Stimulated activated CD8-positive, alpha-beta memory T cell treated with anti-CD3 and anti-CD28 coated beads, Interleukin-15, amount 100 ng/mL, for 24 hours (primary cell): ENCODE results near the gene PGA3.
"Not testable (repeated sequence)": the region's sequence is repeated elsewhere in the genome, so short reads cannot be mapped to it uniquely, and the experiment has no call there.

Experiments
- DNase-seq: peaks from one replicate; pipeline ENCODE4 v3.0.0-alpha.2; 2020; ENCODE audit warnings: low read depth

Gene PGA3

GRCh38 chr11:61210629-61211028 lies 7.3 kb downstream of the PGA3 start:
- not testable (repeated sequence) for DNase-seq

- DNase-seq: not testable (repeated sequence)
These were observed 8.1 kb downstream of the PGA3 start for GRCh38 chr11:61211327-61211952.

- DNase-seq: not testable (repeated sequence)
These were observed 8.9 kb downstream of the PGA3 start for GRCh38 chr11:61212202-61212601.

DNA sequence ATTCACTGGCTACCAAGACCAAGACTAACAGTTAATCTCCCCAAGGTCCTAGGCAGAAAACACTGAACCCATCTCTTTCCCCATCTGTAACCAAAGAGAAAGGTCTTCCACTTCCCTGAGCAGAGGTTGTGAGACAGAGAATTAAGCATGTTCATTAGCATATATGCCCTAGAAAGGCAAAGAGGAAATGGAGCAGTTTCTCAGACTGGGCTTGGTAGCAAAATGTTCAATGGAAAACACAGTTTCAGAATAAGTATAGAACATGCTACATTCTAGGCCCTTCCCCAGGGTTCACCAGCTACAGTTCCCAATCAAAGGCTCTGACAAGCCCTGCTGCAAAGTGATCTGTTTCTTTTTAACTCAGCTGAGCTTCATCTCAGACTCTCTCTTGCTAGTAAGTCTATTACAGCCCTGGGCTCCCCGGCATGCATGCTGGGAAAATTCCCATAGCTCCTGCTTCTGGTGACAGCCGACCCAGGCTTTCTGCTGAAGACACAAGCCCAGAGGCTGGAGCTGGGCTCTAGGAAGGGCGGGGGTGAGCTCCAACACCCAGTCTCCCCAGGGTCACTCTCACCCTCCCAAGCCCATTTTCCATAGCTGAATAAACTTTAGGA lies 10.5 kb downstream of the PGA3 start:
- DNase-seq: not testable (repeated sequence)

DNA sequence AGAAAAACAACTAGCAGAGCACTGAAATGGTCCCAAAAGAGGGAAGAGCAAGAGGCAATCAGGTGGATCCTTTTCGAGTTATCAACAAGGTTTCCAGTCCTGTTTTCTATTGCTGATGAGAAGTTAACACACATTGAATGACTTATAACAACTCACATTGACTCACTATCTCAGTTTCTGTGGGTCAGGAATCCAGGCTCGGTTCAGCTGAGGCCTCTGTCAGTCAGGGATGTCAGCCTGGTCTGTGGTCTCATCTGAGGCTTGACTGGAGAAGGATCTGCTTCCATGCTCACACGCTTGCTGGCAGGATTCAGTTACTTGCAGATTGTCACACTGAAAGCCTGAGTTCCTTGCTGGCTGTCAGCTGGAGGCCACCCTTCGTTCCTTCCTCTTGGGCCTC lies 15.0 kb downstream of the PGA3 start:
- not testable (repeated sequence) for DNase-seq

- not testable (repeated sequence) for DNase-seq
These were observed 15.7 kb downstream of the PGA3 start for GRCh38 chr11:61219016-61219415.

DNA sequence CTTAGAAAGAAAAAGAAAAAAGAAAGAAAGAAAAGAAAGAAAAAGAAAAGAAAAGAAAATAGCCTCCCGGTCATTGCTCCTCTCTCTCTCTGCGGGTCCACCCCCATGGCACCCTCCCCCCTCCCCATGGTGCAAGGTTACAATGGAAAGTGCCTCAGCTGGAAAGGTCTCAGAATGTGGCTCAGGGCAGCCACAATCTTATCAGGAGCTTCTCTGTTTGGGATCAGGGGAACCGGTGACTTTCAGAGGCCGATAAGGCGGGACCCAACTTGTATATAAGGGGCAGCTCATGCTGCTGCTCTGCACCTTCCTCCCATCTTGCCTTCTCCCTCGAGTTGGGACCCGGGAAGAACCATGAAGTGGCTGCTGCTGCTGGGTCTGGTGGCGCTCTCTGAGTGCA lies 18.7 kb downstream of the PGA3 start, which contains the start of gene PGA4:
TSS of gene PGA4 (plus strand) at position 301 of the 400 bp plus-strand sequence. CDS start at position 355, 54 bp downstream.
- DNase-seq: not testable (repeated sequence)

- DNase-seq: not testable (repeated sequence)
These were observed 19.4 kb downstream of the PGA3 start for GRCh38 chr11:61222692-61223091.

- DNase-seq: not testable (repeated sequence)
These were observed 23.3 kb downstream of the PGA3 start for GRCh38 chr11:61226457-61227137.

DNA sequence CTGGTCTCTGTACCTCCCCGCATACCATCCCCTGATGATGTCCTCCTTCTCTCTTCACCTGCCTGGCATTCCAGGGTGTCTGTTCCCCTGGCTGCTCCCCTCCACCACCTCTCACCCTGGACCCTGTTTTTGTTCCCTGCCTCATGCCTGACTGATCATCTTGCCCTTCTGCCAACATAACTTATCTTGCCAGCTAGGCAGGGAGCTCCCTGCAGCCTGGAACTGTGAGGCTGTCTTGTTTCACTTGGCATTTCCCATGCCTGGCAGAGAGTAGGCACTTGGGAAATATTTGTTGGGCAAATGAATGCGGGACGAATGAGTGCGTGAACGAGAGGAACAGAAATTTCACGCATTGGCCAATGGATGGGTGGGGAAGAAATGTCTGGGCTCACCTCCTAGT lies 26.1 kb downstream of the PGA3 start:
- not testable (repeated sequence) for DNase-seq

GRCh38 chr11:61231033-61231432 lies 27.7 kb downstream of the PGA3 start:
- not testable (repeated sequence) for DNase-seq

DNA sequence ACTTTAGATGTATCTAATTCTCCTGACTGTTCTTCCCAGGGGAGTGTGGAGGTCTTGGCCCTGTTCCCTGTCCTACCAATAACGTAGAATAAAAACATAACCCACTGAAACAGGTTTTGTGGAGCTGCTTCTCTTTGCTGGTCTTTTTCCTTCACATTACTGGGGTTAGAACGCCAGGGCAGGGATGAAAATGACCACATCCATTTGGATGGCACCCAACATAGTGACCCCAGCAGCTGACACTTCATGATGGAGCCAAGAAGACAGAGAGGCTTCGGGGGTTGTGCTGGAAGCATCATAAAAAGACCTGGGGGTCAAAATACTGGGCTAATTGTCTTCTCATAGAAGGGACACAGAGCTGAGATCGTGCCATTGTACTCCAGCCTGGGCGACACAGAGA lies 28.3 kb downstream of the PGA3 start:
- DNase-seq: not testable (repeated sequence)

GRCh38 chr11:61232548-61233145 lies 29.3 kb downstream of the PGA3 start:
- DNase-seq: not testable (repeated sequence)

DNA sequence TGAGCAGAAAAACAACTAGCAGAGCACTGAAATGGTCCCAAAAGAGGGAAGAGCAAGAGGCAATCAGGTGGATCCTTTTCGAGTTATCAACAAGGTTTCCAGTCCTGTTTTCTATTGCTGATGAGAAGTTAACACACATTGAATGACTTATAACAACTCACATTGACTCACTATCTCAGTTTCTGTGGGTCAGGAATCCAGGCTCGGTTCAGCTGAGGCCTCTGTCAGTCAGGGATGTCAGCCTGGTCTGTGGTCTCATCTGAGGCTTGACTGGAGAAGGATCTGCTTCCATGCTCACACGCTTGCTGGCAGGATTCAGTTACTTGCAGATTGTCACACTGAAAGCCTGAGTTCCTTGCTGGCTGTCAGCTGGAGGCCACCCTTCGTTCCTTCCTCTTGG lies 33.8 kb downstream of the PGA3 start:
- not testable (repeated sequence) for DNase-seq

DNA sequence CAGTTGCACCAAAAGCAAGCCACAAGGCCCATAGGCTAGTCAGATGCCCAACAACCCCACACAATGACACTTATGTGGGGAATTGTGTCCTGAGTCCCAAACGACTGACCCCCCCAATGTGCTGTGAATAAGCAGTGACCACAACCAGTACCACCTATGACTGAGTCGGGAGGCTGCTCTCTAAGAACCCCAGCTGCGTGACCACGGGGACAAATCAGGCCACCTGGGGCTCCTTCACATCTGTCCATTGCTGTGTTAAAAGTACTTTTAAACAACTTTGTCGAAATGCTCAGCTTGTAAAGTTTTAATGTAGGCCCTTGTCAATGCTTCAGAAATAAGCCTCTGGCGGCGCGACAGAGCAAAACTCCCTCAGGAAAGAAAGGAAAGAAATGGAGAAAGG lies 37.0 kb downstream of the PGA3 start:
- DNase-seq: not testable (repeated sequence)

- DNase-seq: not testable (repeated sequence)
These were observed 37.6 kb downstream of the PGA3 start, which contains the start of gene PGA5 for GRCh38 chr11:61240875-61241274. PGA5 (plus strand) TSS chr11:61241175; CDS start chr11:61241227, 52 bp downstream.

- DNase-seq: not testable (repeated sequence)
These were observed 38.2 kb downstream of the PGA3 start for GRCh38 chr11:61241526-61241925.

DNA sequence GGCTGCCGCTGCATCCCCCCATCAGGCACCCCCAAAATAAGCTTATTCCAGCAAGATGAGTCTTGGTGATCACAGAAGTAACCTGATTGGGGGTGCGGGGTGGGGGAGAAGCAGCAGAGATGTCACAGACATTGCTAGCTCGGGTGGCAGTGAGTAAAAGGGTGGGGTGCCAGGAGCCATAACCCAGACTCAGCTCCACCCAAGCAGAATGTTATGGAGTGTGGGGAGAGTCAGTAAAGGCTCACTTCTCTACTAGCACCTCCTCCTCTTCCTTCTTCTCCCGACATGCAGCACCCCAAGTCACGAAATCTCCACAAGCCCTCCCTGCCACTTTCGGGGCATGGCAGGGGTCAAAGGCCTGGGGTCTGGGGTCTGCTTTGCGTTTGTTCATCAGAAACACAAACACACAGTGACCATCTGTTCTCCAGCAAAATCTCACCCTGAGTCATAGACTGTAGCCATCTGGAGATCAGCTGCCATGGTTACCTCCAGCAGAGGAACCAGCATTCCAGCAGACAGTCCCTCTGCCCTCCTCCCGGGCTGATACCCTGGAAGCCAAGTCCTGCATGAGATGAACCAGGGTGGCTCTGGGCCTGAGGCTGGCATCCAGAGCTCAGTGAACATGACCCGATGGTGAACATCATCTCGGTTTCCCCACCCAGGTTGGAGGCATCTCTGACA lies 42.1 kb downstream of the PGA3 start:
- not testable (repeated sequence) for DNase-seq

- not testable (repeated sequence) for DNase-seq
These were observed 44.8 kb downstream of the PGA3 start for GRCh38 chr11:61248071-61248470.

DNA sequence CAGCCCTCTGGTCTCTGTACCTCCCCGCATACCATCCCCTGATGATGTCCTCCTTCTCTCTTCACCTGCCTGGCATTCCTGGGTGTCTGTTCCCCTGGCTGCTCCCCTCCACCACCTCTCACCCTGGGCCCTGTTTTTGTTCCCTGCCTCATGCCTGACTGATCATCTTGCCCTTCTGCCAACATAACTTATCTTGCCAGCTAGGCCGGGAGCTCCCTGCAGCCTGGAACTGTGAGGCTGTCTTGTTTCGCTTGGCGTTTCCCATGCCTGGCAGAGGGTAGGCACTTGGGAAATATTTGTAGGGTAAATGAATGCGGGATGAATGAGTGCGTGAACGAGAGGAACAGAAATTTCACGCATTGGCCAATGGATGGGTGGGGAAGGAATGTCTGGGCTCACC lies 45.9 kb downstream of the PGA3 start:
- not testable (repeated sequence) for DNase-seq

DNA sequence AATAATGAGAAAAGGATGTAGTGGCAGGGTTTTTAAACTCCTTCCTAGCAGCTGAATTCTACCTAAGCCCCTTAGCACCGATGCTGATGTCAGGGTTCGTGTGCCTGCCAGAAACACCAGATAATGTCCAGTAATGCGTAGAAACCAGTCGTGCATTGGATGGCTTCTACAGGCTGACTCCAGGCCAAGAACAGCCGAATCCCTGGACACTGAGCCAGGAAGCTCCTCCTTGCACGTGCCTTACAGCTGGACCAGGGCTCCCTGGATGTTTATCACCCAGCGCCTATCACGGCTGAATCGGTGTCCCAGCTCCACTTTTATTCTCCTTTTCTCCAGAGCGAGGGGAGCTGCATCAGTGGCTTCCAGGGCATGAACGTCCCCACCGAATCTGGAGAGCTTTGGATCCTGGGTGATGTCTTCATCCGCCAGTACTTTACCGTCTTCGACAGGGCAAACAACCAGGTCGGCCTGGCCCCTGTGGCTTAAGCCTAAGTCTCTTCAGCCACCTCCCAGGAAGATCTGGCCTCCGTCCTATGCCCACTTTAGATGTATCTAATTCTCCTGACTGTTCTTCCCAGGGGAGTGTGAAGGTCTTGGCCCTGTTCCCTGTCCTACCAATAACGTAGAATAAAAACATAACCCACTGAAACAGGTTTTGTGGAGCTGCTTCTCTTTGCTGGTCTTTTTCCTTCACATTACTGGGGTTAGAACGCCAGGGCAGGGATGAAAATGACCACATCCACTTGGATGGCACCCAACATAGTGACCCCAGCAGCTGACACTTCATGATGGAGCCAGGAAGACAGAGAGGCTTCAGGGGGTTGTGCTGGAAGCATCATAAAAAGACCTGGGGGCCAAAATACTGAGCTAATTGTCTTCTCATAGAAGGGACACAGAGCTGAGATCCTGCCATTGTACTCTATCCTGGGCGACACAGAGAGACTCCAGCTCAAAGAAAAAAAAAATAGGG lies 47.8 kb downstream of the PGA3 start:
- not testable (repeated sequence) for DNase-seq
